GM19193 (cell line): Measurements from ENCODE around the gene POU6F2.

ENCODE experiments used
- POLR2A ChIP-seq: IDR thresholded peaks from 4 replicates; pipeline ENCODE4 v1.6.1; 2011; ENCODE audit not compliant: insufficient read depth, insufficient read length; ENCODE audit errors: extremely low read depth

POU6F2 gene

DNA sequence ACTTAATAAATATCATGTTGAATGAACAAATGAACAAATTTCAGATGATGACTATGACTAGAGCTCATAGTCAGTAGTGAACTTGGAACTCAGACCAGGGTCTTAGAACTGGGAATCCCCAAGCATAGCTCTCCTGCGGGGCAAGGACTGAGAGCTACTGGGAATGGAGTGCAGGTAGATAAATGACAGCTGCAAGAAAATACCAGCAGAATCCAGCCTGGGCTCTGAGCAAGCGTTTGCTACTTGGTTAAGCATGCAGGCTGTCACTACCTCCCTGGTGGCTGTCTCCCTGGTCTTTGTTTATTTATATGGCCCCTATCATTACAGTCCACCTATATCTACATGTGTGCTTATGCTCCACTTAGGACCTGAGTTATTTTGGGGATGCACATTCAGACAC lies 208.4 kb downstream of the POU6F2 start:
- TF ChIP-seq POLR2A: no peak

DNA sequence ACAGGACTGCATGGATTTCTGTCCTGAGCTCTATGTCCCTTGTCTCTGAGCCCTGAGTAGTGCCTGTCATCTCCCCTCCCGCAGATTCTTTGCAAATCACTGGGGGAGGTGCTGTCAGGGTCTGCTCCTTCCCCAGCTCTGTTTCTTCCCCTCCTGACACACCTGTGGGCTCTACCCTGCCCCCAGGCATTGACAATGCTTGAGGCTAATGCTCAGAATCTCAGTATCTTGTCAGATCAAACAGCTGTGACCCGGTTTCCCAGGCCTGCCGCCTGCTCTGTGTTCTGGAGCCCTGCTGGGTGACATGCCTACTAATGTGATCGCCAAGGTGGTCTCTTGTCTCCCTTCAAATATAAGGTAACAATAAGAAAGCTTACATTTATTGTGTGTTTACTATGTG lies 209.0 kb downstream of the POU6F2 start:
- TF ChIP-seq POLR2A: no peak

DNA sequence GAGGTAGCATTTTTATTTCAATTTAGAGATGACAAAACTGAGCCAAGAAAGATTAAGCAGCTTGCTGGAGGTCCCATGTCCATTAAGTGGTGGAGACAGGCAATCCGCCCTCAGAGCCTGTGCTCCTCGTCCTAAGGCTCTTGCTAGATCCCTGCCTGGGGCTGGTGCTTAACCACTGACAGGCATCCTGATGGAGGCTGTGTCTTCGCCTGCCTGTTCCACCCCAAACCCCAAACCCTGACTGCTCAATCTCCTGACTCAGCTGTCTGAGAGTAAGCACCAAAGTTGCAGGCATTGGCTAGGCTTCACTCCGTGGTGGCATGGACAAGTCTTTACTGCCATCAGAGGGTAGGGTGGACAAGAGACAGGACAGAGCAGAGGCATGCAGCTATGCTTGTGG lies 209.4 kb downstream of the POU6F2 start:
- TF ChIP-seq POLR2A: no peak

DNA sequence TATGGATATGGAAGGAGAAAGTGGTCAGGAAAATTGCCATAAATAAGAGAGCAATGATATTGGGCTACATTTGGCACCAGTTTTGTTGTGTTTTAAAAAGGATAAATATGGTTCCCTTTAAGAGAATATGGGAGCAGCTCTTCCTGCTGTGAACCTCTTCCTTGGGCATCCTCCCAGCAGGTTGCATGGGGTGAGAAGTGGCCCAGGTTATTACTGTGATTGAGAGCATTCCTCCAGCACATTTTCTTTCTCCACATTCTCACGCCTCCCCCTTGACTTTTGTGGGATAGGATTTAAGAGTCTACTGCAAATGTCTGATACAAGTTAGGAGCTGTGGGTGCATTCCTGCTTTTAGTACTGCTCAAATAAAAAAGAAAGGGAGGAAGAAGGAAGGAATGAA lies 214.8 kb downstream of the POU6F2 start:
- TF ChIP-seq POLR2A: no peak

DNA sequence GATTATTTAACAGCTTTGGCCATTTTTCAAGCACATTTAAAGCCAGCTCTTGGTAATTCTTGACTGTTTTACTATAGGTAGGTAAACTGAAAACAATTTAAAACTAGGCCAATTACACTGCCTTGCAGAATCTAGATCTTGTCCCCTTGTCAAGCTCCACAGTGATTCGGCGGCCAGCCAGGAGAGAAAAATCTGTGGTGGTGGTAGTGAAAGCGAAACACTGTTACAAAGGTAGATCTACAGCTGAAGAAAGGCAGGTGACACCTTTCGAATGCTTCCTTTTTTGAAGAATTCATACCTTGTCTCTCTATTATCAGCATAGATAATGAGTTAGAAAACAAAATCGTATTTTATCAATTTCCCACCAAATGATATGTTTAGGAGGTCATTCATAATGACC lies 218.3 kb downstream of the POU6F2 start:
- TF ChIP-seq POLR2A: no peak

DNA sequence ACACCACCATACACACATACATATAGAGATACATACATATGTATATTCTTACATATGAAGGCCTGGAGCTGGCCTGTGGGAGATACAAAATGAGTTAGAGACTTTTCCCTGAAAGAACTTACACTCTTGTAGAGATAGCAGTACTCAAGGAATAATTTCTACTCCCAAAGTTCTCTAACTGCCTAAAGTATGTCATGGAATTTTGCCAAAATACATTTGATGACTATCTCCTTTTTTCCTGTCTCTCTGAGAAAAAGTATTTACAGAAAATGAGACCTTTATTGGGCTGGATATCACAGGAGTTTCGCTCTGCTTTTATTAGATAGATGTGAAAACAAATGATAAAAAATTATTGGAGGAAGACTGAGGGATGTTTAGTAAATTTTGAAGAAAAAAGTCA lies 220.1 kb downstream of the POU6F2 start:
- TF ChIP-seq POLR2A: no peak

DNA sequence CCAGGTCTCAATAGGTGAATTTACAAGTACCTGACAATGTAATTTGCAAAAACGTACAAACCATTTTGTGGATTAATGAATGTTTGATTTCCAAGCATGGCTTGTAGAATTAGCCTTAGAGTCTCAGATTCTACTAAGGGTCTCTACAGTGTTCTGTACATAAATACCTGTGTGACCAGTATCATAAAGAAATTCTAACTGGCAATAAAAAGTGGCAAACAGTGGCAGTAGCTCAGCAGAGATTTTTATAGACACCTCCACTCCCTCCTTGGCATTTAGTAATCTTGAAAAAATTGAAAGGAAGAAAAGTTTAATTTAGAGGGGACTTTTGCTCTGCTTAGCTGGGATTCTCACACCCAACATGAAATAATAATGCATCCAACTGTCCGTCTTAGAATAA lies 220.8 kb downstream of the POU6F2 start:
- no peak for TF ChIP-seq POLR2A

DNA sequence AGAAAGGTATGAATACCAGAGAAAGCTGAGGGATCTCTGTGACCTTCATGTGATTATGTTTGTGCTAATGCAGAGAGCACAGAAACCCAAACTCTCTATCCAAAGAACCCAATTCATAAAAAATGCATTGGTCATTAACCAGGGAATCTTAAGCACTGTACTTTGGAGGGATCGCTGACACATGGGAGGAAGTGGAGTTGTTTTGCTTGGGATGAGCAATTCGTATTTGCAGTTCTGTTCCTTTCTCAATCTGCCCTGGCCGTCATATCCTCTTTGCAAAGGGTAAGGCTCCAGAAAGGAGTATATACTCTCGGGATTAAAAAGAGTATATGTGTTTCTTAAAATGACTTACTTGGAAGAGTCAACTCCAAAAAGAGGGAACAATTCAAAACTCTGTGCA lies 221.3 kb downstream of the POU6F2 start:
- TF ChIP-seq POLR2A: no peak

DNA sequence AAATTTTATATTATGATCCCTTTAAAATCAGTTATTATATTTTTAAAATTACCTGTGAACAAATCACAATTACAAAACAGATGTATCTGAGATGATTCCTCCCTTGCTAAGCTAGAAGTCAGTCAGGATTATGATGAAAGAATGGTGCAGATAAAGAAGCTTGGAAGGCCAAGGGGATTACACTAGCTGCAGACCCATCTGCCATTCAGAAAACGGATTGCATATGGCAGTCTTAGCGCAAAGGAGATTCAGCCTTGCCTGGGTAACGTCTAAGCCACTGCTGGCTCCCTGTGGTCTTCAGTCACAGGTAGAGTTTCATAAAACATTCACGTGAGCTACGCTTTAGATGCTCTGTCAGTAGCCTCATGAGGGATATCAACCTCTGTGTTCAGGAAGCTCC lies 222.2 kb downstream of the POU6F2 start:
- TF ChIP-seq POLR2A: no peak

DNA sequence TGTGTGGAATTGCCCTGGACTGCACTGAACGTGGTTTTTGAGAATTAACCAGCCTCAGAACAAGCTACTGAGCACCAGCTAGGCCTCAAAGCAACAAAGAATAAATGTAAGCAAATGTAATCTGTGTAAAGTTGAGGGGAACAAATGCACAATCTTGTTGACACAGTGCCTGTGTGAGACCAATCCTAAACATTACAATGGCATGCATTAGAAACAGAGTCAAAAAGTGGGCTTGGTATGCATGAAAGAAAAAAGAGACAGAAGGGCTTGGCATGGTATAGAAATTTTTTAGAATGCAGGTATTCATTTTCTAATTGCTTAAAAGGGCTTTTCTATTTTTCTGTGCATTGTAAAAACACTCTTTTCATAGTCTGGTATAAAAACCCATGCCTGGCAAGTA lies 224.3 kb downstream of the POU6F2 start:
- no peak for TF ChIP-seq POLR2A

DNA sequence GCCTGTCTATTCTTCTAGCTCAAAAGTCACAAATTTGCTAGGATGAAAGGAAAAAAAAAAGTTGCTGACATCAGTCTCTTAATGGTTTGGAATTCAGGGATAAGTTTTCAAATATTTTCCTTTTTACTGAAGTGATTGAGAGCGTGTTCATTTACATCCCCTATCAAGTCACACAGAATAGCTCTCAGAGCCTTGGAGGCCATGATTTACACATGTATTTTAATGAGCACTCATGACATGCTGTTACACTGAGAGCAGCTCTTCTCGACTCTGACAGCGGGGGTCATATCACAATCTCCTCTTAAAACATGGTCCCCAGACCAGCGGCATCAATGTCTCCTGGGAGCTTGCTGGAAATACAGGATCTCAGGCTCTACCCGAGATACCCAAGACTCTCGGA lies 232.7 kb downstream of the POU6F2 start:
- no peak for TF ChIP-seq POLR2A

DNA sequence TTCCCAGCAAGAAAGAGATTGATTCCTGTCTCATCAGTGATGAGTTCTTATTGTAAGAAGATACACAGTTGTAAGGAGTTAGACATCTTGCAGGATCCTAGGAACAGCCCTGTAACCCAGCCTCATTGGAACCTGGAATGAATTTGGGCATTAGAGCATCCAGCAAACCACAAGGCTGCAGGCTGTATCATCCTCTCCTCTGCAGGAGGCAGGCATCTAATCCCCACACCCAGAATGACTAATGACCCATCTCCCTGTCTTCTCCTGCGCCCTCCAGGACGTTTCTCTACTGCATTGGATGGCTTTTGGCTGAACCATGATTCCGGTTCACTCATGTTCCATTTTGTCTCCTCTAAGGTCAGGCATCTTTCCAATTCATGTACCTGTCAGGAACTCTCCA lies 233.9 kb downstream of the POU6F2 start:
- TF ChIP-seq POLR2A: no peak

DNA sequence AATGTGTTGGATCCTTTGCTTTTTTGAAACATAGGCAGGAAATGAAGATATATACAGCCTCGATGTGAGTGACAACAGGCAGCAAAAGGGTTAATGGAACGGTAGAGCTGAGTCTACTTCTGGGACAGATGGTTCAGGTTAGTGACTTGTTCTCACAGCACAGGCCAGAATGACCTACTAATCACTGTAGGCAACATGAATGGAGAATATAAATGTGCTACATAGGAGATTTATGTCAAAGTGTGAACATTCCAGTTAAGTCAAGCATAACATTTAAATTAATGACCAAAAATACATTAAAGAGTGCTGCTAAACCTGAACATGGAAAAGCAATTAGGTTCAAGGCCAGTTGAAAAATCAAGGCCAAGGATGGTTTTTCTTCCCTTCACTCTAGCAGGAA lies 235.2 kb downstream of the POU6F2 start:
- no peak for TF ChIP-seq POLR2A

DNA sequence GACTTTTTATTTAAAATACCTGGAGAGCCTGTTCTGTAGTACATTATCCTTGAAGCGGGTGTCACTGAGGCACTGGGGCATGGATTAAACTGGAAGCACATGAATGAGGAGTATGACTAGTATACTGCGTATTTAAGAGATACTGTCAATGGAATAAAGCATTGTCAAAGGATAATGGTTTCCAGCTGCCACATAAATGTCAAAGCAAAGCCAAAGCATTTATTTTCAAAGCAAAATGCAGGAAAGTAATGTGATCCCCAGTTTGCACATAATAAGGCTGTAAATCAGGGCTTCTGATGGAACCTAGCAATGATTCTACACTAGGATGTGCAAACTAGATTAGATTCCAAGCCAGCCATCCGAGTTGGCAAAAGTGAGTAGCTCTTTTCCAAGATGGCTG lies 240.1 kb downstream of the POU6F2 start:
- TF ChIP-seq POLR2A: no peak

DNA sequence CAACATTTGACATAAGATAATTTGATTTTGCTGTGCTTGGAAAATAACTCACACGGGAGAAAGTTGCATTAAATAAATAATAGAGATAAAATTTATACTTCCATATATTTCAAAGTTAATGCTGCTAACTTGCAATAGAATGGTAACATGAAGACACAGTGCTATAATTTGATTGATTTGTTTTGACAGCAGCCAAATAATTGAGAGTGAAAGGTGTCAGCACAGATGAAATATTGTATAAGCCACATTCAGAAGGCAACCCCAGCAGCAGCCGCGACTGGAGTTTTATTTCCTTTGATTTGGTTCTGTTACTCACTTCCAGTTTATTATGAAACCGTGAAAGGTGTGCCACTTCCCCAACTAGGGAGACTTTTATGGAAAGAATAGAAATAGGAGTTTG lies 242.2 kb downstream of the POU6F2 start:
- TF ChIP-seq POLR2A: no peak

DNA sequence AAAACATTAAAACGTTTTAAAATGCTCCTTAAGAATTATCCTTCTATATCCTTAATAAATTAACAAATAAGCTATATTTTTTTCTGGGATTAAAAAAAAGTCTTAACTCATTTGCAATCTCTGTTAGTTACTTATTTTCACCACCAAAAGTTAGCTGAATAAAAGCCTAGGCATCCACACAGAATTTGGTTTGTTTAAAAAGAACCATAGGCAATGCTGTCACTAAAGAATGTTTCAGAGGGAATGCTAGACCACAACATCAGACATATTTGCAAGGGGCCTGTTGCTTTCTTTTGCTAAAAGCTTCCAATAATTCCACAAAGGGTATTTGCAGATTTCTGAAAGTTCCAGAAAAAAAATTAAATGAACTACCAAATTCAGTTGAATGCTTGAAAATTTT lies 244.2 kb downstream of the POU6F2 start:
- TF ChIP-seq POLR2A: no peak

DNA sequence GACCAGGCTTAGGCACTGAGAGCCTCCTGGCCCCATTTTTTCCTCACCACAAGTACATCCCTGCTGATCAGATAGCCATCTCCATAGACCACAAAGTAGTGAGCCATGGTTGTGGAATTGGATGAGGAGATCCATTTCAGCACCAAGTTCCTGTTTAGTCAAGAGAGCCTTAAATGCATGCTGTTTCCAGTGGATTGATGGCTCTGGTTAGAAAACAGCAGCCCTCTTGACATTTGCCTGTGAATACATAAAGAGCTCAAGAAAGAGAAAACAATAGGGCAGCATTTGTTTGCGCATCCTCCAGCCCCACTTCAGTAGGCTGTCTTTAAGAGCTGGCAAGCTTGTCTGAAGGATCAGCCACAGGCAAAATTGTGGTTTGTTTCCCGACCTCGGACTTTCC lies 251.2 kb downstream of the POU6F2 start:
- TF ChIP-seq POLR2A: no peak
